Stimulated activated CD4-positive, alpha-beta T cell treated with anti-CD3 and anti-CD28 coated beads, Interleukin-15, amount 100 ng/mL, for 24 hours (primary cell): ENCODE measurements around the gene MTO1.
"Not testable (repeated sequence)": the region's sequence is repeated elsewhere in the genome, so short reads cannot be mapped to it uniquely, and the experiment has no call there.

Experiments used
- DNase-seq: peaks from one replicate; pipeline ENCODE4 v3.0.0-alpha.2; 2020

MTO1 gene

DNA sequence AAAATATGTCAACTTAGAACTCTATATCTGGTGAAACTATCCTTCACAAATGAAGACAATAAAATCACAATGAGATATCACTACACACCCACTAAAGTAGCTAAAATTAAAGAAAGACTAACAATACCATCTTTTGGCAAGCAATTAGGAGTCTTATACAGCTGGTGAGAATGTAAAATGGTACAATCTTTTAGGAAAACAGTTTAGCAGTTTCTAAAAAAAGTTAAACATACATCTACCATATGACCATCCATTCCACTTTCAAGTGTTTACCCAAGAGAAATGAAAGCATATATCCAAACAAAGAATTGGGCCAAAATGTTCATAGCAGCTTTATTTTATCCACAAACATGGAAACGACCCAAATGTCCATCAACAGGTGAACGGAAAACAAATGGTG is 73.1 kb downstream of the MTO1 start:
- no peak for DNase-seq

- DNase-seq: no peak
These were observed 76.1 kb downstream of the MTO1 start for GRCh38 chr6:73537677-73538076.

DNA sequence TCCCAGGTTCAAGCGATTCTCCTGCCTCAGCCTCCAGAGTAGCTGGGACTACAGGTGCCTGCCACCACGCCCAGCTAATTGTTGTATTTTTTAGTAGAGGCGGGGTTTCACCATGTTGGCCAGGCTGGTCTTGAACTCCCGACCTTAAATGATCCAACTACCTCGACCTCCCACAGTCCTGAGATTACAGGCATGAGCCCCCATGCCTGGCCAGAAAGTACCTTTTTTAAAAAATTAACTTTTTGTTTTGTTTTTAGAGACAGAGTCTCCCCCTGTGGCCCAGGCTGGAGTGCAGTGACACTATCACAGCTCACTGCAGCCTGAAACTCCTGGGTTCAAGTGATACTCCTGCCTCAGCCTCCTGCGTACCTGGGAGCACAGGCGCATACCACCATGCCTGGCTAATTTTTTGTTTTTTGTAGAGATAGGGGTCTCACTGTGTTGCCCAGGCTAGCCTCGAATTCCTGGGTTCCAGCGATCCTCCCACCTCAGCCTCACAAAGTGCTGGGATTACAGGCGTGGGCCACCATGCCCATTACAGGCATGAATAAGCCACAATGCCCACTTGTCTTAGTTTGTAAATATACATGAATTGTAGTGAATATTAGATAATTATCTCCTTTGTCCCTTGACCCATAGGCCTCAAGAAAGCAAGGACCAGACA is 76.7 kb downstream of the MTO1 start:
- DNase-seq: no peak

- not testable (repeated sequence) for DNase-seq
These were observed 80.9 kb downstream of the MTO1 start for GRCh38 chr6:73542481-73542880.

- DNase-seq: no peak
These were observed 81.4 kb downstream of the MTO1 start for GRCh38 chr6:73542891-73543290.

DNA sequence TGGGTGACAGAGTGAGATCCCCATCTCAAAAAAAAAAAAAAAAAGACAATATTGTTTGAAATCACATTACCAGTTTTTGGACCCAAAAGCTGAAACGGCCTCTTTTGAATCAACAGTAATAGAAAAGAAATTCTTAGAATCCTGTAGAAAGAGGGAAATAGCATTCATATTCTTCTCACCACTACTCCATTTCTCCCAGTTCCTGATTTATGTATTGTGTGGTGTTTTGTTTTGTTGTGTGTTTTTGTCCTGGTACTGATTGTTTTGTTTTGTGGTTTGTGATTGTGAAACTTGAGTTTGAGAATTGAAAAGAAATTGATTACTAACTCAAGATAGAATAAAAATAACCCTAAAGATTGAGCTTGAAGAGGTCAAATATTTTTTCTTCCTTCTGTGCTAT is 85.5 kb downstream of the MTO1 start:
- DNase-seq: no peak

- no peak for DNase-seq
These were observed 87.2 kb downstream of the MTO1 start for GRCh38 chr6:73548458-73549446.

DNA sequence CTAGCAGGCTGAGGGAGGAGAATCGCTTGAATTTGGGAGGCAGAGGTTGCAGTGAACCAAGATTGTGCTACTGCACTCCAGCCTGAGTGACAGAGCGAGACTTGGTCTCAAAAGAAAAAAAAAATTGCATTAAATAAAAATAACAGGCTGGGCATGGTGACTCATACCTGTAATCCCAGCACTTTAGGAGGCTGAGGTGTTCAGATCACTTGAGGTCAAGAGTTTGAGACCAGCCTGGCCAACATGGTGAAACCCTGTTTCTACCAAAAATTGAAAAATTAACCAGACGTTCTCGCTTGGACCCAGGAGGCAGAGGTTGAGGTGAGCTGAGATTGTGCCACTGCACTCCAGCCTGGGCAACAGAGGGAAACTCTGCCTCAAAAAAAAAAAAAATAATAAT is 89.6 kb downstream of the MTO1 start:
- not testable (repeated sequence) for DNase-seq

- not testable (repeated sequence) for DNase-seq
These were observed 93.9 kb downstream of the MTO1 start for GRCh38 chr6:73555380-73555949.

- no peak for DNase-seq
These were observed 95.3 kb downstream of the MTO1 start for GRCh38 chr6:73556836-73557235.
